Esophagus muscularis mucosa (tissue), 3 donors: Measurements from ENCODE around the gene MX2.

Experiments
- CTCF ChIP-seq, 3 experiments: fragments of 200-600 bp in 2 of 3; fragments of 450-650 bp in 1 of 3; sonication (generic) in 2 of 3; IDR thresholded peaks; one replicate each; pipeline ENCODE4 v1.5.1; 2017 to 2019; ENCODE audit warnings: antibody characterized with exemption in 3 of 3, mild to moderate bottlenecking in 2 of 3, moderate library complexity in 1 of 3
- POLR2A ChIP-seq: fragments of 450-650 bp; IDR thresholded peaks from one replicate; pipeline ENCODE4 v1.6.1; 2017; ENCODE audit warnings: antibody characterized with exemption, moderate library complexity, mild to moderate bottlenecking, low read depth
- POLR2AphosphoS5 ChIP-seq, 2 donors: sonication (generic); formaldehyde crosslinking; IDR thresholded peaks; one replicate each; pipeline ENCODE4 v1.6.1; 2017; ENCODE audit warnings: antibody characterized with exemption in 2 of 2

- TF ChIP-seq CTCF (IDR thresholded peaks at IDR 0.05) (no peak), POLR2A (no peak), POLR2AphosphoS5 (IDR thresholded peaks at IDR 0.05) (no peak)
Observed at GRCh38 chr21:41453198-41453597, 91.4 kb downstream of the MX2 start.
